ENCODE results near the gene CCDC59. TPM values are rescaled to one million over a fixed set of nuclear protein-coding genes. Genes with fewer than 3 reads are reported as not detected.

CCDC59 gene
- total and polyA plus RNA-seq, 9 of the 15 experiments (the other 6 are each of a cell fraction or from before 2014, with no cell fraction given) = 34.0 to 186 (median 119) TPM

GRCh38 chr12:82358200-82359114, at the start of gene CCDC59, which contains the start of gene METTL25 (continued):
- TF ChIP-seq POLR2A (conservative IDR thresholded peaks at IDR 0.05) (peak; percentile 93), E4F1 (CRISPR knock-in tag; IDR thresholded peaks at IDR 0.05; ENCODE audit: borderline replicate concordance) (no peak), THRAP3 (IDR thresholded peaks at IDR 0.05; ENCODE audit: borderline replicate concordance) (peak; percentile 81; the same call in 1 of the 2 replicates), FOXA1 (IDR thresholded peaks at IDR 0.05; ENCODE audit: borderline replicate concordance) (no peak), ZBTB43 (CRISPR knock-in tag; IDR thresholded peaks at IDR 0.05) (no peak), IFI16 (CRISPR knock-in tag; IDR thresholded peaks at IDR 0.05) (no peak), RREB1 (CRISPR knock-in tag; IDR thresholded peaks at IDR 0.05) (no peak), SREBF2 (CRISPR knock-in tag; IDR thresholded peaks at IDR 0.05) (no peak), ZBTB12 (CRISPR knock-in tag; IDR thresholded peaks at IDR 0.05) (peak; percentile 99), GMEB1 (CRISPR knock-in tag; IDR thresholded peaks at IDR 0.05) (peak; percentile 69), NR3C1 (CRISPR knock-in tag; IDR thresholded peaks at IDR 0.05) (no peak), SRSF7 (optimal IDR thresholded peaks at IDR 0.05; ENCODE audit: low read depth, low read length) (no peak), ILF3 (IDR thresholded peaks at IDR 0.05; ENCODE audit: borderline replicate concordance) (no peak), HDAC2 (IDR thresholded peaks at IDR 0.05) (peak; percentile 80), BCL6 (CRISPR knock-in tag; IDR thresholded peaks at IDR 0.05) (no peak)
